ENCODE measurements around the gene NAP1L4.

Gene NAP1L4

DNA sequence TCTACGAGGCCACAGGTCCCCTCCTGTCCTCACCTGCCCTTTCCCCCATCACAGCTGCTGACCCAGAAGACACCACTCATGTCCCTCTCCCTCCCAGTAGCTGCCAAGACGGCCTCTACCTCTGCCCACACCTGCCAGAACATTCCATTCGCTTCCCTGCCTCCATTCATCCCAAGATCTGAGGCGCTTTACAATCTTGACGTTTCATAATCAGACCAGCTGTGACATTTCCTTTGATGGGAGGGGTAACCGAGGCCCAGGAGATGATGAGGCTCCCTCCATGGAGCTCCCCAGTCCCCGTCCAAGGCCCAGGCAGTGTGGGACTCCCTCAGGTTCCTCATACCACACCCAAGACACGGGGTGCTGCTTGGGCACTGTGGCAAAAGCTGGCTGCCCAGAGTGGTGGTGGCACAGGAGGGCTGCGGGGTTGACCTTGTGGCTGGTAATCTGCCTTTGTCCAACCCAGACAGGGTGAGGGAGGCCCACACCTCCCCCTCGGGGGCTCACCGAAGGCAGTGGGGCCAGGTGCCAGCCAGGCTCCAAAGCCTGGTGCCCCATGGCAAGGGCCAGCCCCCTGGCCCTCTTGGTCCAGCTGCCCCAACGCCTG is 80.2 kb downstream of the NAP1L4 start:
- H3K27me3 ChIP-seq (ENCODE audit: low read depth, low read length) = no peaks in the 10 kb centered on the region
- no peak overlapping the region for H3K9ac ChIP-seq (ENCODE audit: low read length)
- H3K79me2 ChIP-seq (ENCODE audit: low read length) = no peaks in the 10 kb centered on the region
- H3K36me3 ChIP-seq (replicated peaks; ENCODE audit: low read depth, low read length) = no peaks in the 10 kb centered on the region
- no peak overlapping the region for H2AFZ ChIP-seq (ENCODE audit: low read depth, low read length)
- H3K9me3 ChIP-seq (ENCODE audit: insufficient read depth, low read length) = no peaks in the 10 kb centered on the region
- no peak overlapping the region for H3K4me3 ChIP-seq (ENCODE audit: low read length)
- TF ChIP-seq, protein P1, sequence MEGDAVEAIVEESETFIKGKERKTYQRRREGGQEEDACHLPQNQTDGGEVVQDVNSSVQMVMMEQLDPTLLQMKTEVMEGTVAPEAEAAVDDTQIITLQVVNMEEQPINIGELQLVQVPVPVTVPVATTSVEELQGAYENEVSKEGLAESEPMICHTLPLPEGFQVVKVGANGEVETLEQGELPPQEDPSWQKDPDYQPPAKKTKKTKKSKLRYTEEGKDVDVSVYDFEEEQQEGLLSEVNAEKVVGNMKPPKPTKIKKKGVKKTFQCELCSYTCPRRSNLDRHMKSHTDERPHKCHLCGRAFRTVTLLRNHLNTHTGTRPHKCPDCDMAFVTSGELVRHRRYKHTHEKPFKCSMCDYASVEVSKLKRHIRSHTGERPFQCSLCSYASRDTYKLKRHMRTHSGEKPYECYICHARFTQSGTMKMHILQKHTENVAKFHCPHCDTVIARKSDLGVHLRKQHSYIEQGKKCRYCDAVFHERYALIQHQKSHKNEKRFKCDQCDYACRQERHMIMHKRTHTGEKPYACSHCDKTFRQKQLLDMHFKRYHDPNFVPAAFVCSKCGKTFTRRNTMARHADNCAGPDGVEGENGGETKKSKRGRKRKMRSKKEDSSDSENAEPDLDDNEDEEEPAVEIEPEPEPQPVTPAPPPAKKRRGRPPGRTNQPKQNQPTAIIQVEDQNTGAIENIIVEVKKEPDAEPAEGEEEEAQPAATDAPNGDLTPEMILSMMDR (IDR thresholded peaks at IDR 0.05; ENCODE audit: low read depth, low read length) = no peak
- no peak for TF ChIP-seq EZH2phosphoT487 (IDR thresholded peaks at IDR 0.05; ENCODE audit: low read depth)
- H3K4me1 ChIP-seq (ENCODE audit: low read length) = no peaks in the 10 kb centered on the region
- no peak overlapping the region for H3K4me2 ChIP-seq (ENCODE audit: low read length)
- no peak overlapping the region for H3K27ac ChIP-seq (ENCODE audit: low read length)
- H4K20me1 ChIP-seq (ENCODE audit: insufficient read depth, low read length) = no peaks in the 10 kb centered on the region

DNA sequence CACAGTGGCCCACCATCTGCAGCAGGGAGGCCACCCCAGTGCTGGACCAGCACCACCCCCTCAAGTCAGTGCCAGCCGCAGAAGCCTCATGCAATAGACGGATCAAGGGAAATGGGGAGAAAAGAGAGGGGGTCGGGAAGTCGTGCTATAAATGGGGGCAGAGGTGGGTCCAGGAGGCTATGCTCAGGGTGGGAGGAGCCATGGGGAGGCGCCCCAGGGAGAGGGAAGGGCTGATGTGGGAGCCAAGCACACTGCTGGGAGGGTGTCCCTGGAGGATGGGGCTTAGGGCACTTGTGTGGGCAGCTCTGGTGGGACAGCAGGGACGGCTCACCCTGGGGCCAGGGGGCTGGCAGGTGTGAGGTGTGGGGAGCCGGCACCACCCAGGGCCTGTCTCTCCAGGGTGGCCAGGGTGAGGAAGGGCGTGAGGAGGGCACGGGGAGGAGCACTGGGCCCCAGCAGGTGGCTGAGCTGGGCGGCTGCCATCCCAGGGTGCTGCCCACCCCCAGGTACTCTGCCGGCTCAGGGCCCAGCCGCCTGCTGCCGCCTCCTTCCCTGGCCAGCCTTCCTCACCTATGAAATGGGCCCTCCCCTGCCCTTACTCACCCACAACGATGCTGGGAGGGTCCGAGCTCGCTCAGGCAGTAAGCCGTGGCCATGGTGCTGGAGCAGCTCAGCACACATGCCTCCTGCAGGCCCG is 80.9 kb downstream of the NAP1L4 start:
- Histone ChIP-seq H3K79me2 (ENCODE audit: low read length) (no peaks in the 10 kb centered on the region), H3K4me1 (ENCODE audit: low read length) (no peaks in the 10 kb centered on the region), H3K27ac (ENCODE audit: low read length) (no peak overlapping the region), H3K9me3 (ENCODE audit: insufficient read depth, low read length) (no peaks in the 10 kb centered on the region), H3K4me3 (ENCODE audit: low read length) (no peak overlapping the region), H4K20me1 (ENCODE audit: insufficient read depth, low read length) (no peaks in the 10 kb centered on the region), H3K4me2 (ENCODE audit: low read length) (no peak overlapping the region), H2AFZ (ENCODE audit: low read depth, low read length) (no peak overlapping the region), H3K9ac (ENCODE audit: low read length) (no peak overlapping the region), H3K36me3 (replicated peaks; ENCODE audit: low read depth, low read length) (no peaks in the 10 kb centered on the region), H3K27me3 (ENCODE audit: low read depth, low read length) (no peaks in the 10 kb centered on the region)
- TF ChIP-seq, protein P1 (IDR thresholded peaks at IDR 0.05; ENCODE audit: low read depth, low read length) = no peak
- TF ChIP-seq EZH2phosphoT487 (IDR thresholded peaks at IDR 0.05; ENCODE audit: low read depth) = no peak

DNA sequence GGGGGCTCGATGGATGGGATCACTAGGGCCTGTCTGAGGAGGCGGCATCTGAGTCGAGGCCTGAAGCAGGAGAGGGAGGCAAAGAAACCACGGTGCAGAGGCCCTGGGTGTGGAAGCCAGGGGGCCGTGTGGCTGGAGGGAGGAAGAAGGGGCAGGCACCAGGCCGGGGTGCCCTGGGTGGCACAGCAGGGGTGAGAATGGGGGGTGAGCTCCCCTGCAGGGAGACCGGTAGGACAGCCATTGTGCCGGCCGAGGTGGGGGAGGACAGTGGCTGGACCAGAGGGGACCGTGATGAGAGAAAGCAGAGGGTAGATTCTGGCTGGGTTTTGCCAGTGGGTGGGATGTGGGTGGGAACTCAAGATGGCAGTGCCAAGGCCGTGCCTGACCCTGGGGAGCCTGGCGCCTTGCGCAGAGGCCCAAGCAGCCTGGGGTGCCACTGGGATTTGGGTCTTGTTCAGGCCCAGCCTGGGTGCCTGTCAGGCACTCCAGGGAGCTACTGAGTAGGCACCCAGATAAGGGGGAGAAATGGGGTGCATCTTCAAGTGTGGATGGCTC is 81.7 kb downstream of the NAP1L4 start:
- TF ChIP-seq, protein P1 (IDR thresholded peaks at IDR 0.05; ENCODE audit: low read depth, low read length) = no peak
- no peak for TF ChIP-seq EZH2phosphoT487 (IDR thresholded peaks at IDR 0.05; ENCODE audit: low read depth)
- Histone ChIP-seq H3K4me1 (ENCODE audit: low read length) (no peaks in the 10 kb centered on the region), H3K9me3 (ENCODE audit: insufficient read depth, low read length) (no peaks in the 10 kb centered on the region), H3K36me3 (replicated peaks; ENCODE audit: low read depth, low read length) (no peaks in the 10 kb centered on the region), H2AFZ (ENCODE audit: low read depth, low read length) (no peak overlapping the region), H3K27ac (ENCODE audit: low read length) (no peak overlapping the region), H3K4me2 (ENCODE audit: low read length) (no peak overlapping the region), H4K20me1 (ENCODE audit: insufficient read depth, low read length) (no peaks in the 10 kb centered on the region), H3K4me3 (ENCODE audit: low read length) (no peak overlapping the region), H3K79me2 (ENCODE audit: low read length) (no peaks in the 10 kb centered on the region), H3K27me3 (ENCODE audit: low read depth, low read length) (no peaks in the 10 kb centered on the region), H3K9ac (ENCODE audit: low read length) (no peak overlapping the region)

DNA sequence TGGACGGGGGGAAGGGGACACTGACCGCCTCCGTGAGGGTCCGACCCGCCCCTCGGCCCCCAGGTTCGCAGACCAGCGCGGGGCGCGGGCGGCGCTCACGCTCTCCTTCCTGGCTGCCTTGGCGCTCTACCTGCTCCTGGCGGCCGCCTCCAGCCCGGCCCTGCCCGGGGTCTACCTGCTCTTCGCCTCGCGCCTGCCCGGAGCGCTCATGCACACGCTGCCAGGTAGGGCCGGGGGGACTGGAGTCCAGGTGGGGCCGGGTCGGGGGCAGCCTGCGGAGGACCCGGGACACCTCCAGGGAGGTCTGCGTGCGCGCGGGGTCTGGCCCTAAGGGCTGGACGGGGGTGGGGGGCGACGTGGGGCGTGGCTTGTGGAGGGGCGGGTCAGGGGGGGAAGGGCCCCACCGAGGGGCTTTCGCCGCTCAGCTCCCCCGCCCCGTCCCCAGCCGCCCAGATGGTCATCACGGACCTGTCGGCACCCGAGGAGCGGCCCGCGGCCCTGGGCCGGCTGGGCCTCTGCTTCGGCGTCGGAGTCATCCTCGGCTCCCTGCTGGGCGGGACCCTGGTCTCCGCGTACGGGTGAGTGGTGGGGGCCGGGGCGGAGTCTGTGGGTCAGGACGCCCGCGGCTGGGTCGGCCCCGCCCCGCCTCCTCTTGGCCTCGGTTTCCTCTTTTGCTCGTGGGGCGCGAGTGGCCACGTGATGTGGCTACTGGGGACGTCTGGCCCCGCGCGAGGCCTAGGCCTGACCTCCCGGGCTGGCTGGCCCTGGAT is 82.8 kb downstream of the NAP1L4 start:
- no peak overlapping the region for H3K27ac ChIP-seq (ENCODE audit: low read length)
- H3K9ac ChIP-seq (ENCODE audit: low read length) = no peak overlapping the region
- H3K36me3 ChIP-seq (replicated peaks; ENCODE audit: low read depth, low read length) = no peaks in the 10 kb centered on the region
- H3K79me2 ChIP-seq (ENCODE audit: low read length) = no peaks in the 10 kb centered on the region
- no peaks in the 10 kb centered on the region for H3K27me3 ChIP-seq (ENCODE audit: low read depth, low read length)
- no peak overlapping the region for H3K4me2 ChIP-seq (ENCODE audit: low read length)
- H3K4me3 ChIP-seq (ENCODE audit: low read length) = no peak overlapping the region
- H3K4me1 ChIP-seq (ENCODE audit: low read length) = no peaks in the 10 kb centered on the region
- TF ChIP-seq, protein P1 (IDR thresholded peaks at IDR 0.05; ENCODE audit: low read depth, low read length) = no peak
- no peak for TF ChIP-seq EZH2phosphoT487 (IDR thresholded peaks at IDR 0.05; ENCODE audit: low read depth)
- H3K9me3 ChIP-seq (ENCODE audit: insufficient read depth, low read length) = no peaks in the 10 kb centered on the region
- no peaks in the 10 kb centered on the region for H4K20me1 ChIP-seq (ENCODE audit: insufficient read depth, low read length)
- no peak overlapping the region for H2AFZ ChIP-seq (ENCODE audit: low read depth, low read length)

Measured in OCI-LY3 (cell line).